WERI-Rb-1 (cell line): ENCODE results near the gene NAMPT.
"Not testable (repeated sequence)": the region's sequence is repeated elsewhere in the genome, so short reads cannot be mapped to it uniquely, and the experiment has no call there.

ENCODE experiments used
- DNase-seq: peaks from one replicate; pipeline ENCODE4 v3.0.0-alpha.2; 2020
- H3K27ac ChIP-seq: fragments of 250-450 bp; sonication (Bioruptor Pico); 2 replicates; pipeline ENCODE4 v1.5.1; 2020; ENCODE audit warnings: mild to moderate bottlenecking, moderate library complexity
- H3K27me3 ChIP-seq: fragments of 250-450 bp; sonication (Bioruptor Pico); 2 replicates; pipeline ENCODE4 v1.5.1; 2021; ENCODE audit warnings: mild to moderate bottlenecking, low read depth, moderate library complexity; ENCODE audit not compliant: insufficient read depth, severe bottlenecking
- H3K36me3 ChIP-seq: fragments of 250-450 bp; sonication (Bioruptor Pico); 2 replicates; pipeline ENCODE4 v1.5.1; 2020; ENCODE audit warnings: mild to moderate bottlenecking, moderate library complexity
- H3K4me3 ChIP-seq: 2 replicates; pipeline ENCODE4 v1.5.1; 2011; ENCODE audit warnings: low read depth, mild to moderate bottlenecking, control low read depth, low read length
- H3K9me3 ChIP-seq: fragments of 250-450 bp; sonication (Bioruptor Pico); 2 replicates; pipeline ENCODE4 v1.5.1; 2021; ENCODE audit warnings: mild to moderate bottlenecking, moderate library complexity; ENCODE audit not compliant: severe bottlenecking
- TF ChIP-seq, protein P1 (sequence below): IDR thresholded peaks from 2 replicates; pipeline ENCODE4 v1.5.1; 2011; ENCODE audit warnings: low read depth, mild to moderate bottlenecking, control low read depth, inconsistent platforms, low read length

Gene NAMPT

DNA sequence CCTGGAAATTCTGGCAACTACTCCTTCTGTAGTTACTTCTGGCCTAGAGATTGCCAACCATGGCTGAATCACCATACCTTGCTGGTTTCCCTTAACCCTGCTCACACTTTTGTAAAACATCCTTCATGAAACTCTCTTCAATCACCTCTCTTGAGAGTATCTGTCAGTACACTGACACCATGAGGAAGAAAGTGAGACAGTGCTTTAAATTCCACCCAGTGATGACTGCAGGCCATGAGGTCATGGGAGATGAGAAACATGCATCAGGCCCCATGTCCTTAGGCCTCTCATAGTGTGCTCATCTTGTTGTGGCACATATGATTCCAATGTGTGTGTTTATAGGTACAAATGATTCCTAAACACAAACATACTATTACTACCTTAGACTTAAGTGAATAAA is 24.6 kb upstream of the NAMPT start:
- no peaks in the 10 kb centered on the region for H3K36me3 ChIP-seq

DNA sequence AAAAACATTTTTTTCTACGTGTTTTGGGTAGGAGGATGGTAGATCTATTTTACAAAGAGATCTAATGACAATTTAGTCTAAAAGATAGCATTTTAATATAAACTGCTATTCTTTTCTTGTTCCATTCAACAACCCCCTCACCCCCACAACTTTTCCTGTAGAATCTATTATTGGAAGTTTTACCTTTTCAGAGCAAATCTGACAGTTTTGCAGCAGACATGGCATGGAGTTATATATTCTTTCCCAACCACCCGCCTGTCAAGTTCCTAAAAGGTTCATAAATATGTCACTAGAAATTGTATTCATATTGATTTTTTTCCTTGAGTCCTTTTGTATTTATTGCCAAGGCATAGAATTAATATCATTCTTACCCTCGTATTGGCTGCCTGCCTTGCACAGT is 21.5 kb upstream of the NAMPT start:
- Histone ChIP-seq H3K36me3 (no peaks in the 10 kb centered on the region), H3K27me3 (no peaks in the 10 kb centered on the region), H3K9me3 (no peaks in the 10 kb centered on the region), H3K4me3 (no peak overlapping the region), H3K27ac (no peak overlapping the region)
- TF ChIP-seq, protein P1, sequence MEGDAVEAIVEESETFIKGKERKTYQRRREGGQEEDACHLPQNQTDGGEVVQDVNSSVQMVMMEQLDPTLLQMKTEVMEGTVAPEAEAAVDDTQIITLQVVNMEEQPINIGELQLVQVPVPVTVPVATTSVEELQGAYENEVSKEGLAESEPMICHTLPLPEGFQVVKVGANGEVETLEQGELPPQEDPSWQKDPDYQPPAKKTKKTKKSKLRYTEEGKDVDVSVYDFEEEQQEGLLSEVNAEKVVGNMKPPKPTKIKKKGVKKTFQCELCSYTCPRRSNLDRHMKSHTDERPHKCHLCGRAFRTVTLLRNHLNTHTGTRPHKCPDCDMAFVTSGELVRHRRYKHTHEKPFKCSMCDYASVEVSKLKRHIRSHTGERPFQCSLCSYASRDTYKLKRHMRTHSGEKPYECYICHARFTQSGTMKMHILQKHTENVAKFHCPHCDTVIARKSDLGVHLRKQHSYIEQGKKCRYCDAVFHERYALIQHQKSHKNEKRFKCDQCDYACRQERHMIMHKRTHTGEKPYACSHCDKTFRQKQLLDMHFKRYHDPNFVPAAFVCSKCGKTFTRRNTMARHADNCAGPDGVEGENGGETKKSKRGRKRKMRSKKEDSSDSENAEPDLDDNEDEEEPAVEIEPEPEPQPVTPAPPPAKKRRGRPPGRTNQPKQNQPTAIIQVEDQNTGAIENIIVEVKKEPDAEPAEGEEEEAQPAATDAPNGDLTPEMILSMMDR, result no peak
- no peak for DNase-seq

More for the DNA sequence above, 24.6 kb upstream of the NAMPT start:
- no peak for DNase-seq
- Histone ChIP-seq H3K9me3 (no peaks in the 10 kb centered on the region), H3K4me3 (no peak overlapping the region), H3K27me3 (no peaks in the 10 kb centered on the region), H3K27ac (no peak overlapping the region)
- TF ChIP-seq, protein P1, result no peak

DNA sequence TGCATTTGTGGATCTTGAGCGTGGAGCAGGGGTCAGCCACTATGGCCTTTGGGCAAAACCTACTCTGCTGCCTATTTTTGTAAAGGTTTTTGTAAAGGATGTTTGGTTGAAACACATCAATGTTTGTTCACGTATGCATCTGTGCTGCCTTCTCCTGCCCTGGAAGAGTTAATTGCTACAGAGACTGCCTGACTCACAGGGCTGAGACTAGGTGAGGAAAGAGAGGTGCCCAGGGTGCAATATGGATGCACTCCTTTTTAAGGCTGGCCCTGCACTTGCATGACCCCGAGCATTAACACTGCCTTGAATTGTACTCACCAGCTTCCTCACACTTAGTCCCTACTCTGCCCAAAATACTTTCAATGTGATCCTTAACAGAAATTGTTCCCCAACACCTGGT is 20.9 kb upstream of the NAMPT start:
- no peak for DNase-seq
- Histone ChIP-seq H3K36me3 (no peaks in the 10 kb centered on the region), H3K9me3 (no peaks in the 10 kb centered on the region), H3K27me3 (no peaks in the 10 kb centered on the region), H3K27ac (no peak overlapping the region), H3K4me3 (no peak overlapping the region)
- TF ChIP-seq, protein P1, result no peak

DNA sequence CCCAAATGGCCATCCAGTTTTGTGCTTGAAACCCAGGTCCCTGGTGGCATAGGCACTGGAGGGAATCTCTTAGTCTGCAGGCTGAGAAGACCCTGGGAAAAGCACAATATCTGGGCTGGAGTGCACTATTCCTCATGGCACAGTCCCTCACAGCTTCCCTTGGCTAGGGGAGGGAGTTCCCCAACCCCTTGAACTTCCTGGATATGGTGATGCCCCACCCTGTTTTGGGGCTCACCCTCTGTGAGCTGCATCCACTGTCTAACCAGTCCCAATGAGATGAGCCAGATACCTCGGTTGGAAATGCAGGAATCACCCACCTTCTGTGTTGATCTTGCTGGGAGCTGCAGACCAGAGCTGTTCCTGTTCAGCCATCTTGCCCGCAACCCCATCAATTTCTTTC is 19.8 kb upstream of the NAMPT start:
- no peaks in the 10 kb centered on the region for H3K27me3 ChIP-seq
- no peak overlapping the region for H3K27ac ChIP-seq
- H3K9me3 ChIP-seq, result no peaks in the 10 kb centered on the region
- TF ChIP-seq, protein P1, result no peak
- no peak for DNase-seq
- H3K36me3 ChIP-seq, result no peaks in the 10 kb centered on the region
- H3K4me3 ChIP-seq, result no peak overlapping the region

DNA sequence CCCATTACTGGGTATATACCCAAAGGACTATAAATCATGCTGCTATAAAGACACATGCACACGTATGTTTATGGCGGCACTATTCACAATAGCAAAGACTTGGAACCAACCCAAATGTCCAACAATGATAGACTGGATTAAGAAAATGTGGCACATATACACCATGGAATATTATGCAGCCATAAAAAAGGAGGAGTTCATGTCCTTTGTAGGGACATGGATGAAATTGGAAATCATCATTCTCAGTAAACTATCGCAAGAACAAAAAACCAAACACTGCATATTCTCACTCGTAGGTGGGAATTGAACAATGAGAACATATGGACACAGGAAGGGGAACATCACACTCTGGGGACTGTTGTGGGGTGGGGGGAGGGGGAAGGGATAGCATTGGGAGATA is 13.8 kb upstream of the NAMPT start:
- H3K4me3 ChIP-seq, H3K9me3 ChIP-seq, H3K27me3 ChIP-seq, DNase-seq, H3K27ac ChIP-seq, H3K36me3 ChIP-seq: not testable (repeated sequence)

DNA sequence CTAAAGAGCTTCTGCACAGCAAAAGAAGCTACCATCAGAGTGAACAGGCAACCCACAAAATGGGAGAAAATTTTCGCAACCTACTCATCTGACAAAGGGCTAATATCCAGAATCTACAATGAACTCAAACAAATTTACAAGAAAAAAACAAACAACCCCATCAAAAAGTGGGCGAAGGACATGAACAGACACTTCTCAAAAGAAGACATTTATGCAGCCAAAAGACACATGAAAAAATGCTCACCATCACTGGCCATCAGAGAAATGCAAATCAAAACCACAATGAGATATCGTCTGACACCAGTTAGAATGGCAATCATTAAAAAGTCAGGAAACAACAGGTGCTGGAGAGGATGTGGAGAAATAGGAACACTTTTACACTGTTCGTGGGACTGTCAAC is 13.4 kb upstream of the NAMPT start:
- not testable (repeated sequence) for DNase-seq, H3K27me3 ChIP-seq, H3K36me3 ChIP-seq, H3K27ac ChIP-seq, H3K9me3 ChIP-seq, H3K4me3 ChIP-seq

DNA sequence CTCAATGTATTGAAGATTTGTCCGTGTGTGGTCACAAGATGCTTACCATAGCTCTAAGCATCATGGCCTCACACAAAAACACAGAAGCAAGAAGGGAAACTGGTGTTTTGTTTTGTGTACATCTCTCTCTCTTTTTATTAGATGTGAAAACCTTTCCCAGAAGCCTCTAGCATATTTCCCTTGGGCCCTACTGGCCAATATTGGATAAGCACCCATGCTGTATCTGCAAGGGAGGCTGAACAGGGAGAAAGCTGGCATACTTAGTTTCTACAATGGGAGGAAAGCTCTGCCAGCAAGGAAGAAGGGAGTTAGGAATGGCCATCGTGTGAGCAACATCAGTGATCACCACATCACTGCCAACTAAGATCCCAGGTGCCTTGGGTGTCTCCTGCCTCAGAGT is 9.6 kb upstream of the NAMPT start:
- Histone ChIP-seq H3K36me3 (no peaks in the 10 kb centered on the region), H3K27ac (no peak overlapping the region), H3K4me3 (no peak overlapping the region), H3K27me3 (no peaks in the 10 kb centered on the region), H3K9me3 (no peaks in the 10 kb centered on the region)
- TF ChIP-seq, protein P1, result no peak
- no peak for DNase-seq
